Transverse colon (tissue), 4 donors: ENCODE results near the gene HSPA1B. TPM values are rescaled to one million over a fixed set of nuclear protein-coding genes. Genes with fewer than 3 reads are reported as not detected.
A peak's percentile ranks its signal among the peaks of the same experiment; 100 is the strongest.

Experiments
- DNase-seq: peaks from one replicate; pipeline ENCODE4 v3.0.0-alpha.2; 2019
- H3K27ac ChIP-seq, 4 donors: fragments of 200-600 bp; sonication (generic); 2 replicates each; pipeline ENCODE4 v1.5.1; 2016 to 2018; ENCODE audit warnings: inconsistent platforms in 4 of 4
- H3K27me3 ChIP-seq: fragments of 200-600 bp; sonication (generic); 2 replicates; pipeline ENCODE4 v1.5.1; 2017; ENCODE audit warnings: inconsistent platforms
- H3K36me3 ChIP-seq, 4 donors: fragments of 200-600 bp; sonication (generic); 2 replicates each; pipeline ENCODE4 v1.5.1; 2017 to 2019; ENCODE audit warnings: inconsistent platforms in 4 of 4
- H3K4me1 ChIP-seq, 4 donors: fragments of 200-600 bp; sonication (generic); 2 replicates each; pipeline ENCODE4 v1.5.1; 2017 to 2020; ENCODE audit warnings: inconsistent platforms in 4 of 4
- H3K4me3 ChIP-seq, 4 donors: fragments of 200-600 bp; sonication (generic); 1 replicate in 1 of 4; 2 replicates in 3 of 4; pipeline versions ENCODE4 v1.5.1 to v1.6.1; 2017 to 2019; ENCODE audit warnings: inconsistent platforms in 4 of 4
- H3K9me3 ChIP-seq, 2 donors: fragments of 200-600 bp; sonication (generic); 2 replicates each; pipeline ENCODE4 v1.5.1; 2017 to 2019; ENCODE audit warnings: inconsistent platforms in 2 of 2
- EP300 ChIP-seq: sonication (generic); formaldehyde crosslinking; IDR thresholded peaks from one replicate; pipeline ENCODE4 v1.6.1; 2017; ENCODE audit warnings: antibody characterized with exemption, low read depth
- POLR2A ChIP-seq: fragments of 450-650 bp; IDR thresholded peaks from one replicate; pipeline ENCODE4 v1.6.1; 2016; ENCODE audit warnings: antibody characterized with exemption, mild to moderate bottlenecking, moderate library complexity
- POLR2AphosphoS5 ChIP-seq, 3 donors: sonication (generic); formaldehyde crosslinking; IDR thresholded peaks; one replicate each; pipeline ENCODE4 v1.6.1; 2016; ENCODE audit warnings: antibody characterized with exemption in 3 of 3
- WGBS, 2 donors: methylation state at CpG; one replicate each; pipeline ENCODE4 v1.1.5; 2018; ENCODE audit warnings: low coverage in 1 of 2; 5-methylcytosine and 5-hydroxymethylcytosine counted together
- in situ Hi-C, 4 donors: fragments of 200-750 bp; cut with MboI; loops; one replicate each; pipeline versions ENCODE4 v1.15.0 to v1.15.1; 2017; ENCODE audit warnings: low sequenced_read_pairs in 3 of 4, low pct_ligation_motif_present in 1 of 4, low pct_unique_long_range_greater_than_20kb in 1 of 4
- intact Hi-C: fragments of 100-400 bp; cut with DNase I; formaldehyde crosslinking; loops from one replicate; pipeline ENCODE4 v1.15.1; 2023; ENCODE audit warnings: low total_unique reads
- total RNA-seq, 4 donors: library from RNA; depleted of rRNA; stranded (reverse); fragments of >200 nt; gene quantifications; one replicate each; pipeline ENCODE4 v1.1.0, GENCODE V29; 2016
- TF ChIP-seq, protein P1 (sequence below), 5 experiments: fragments of 200-600 bp in 3 of 5; fragments of 450-650 bp in 2 of 5; sonication (generic) in 3 of 5; IDR thresholded peaks; 1 replicate in 2 of 5; 2 replicates in 3 of 5; pipeline ENCODE4 v1.5.1; 2016 to 2017; ENCODE audit warnings: antibody characterized with exemption in 5 of 5, inconsistent platforms in 3 of 5, mild to moderate bottlenecking in 2 of 5, moderate library complexity in 1 of 5

The HSPA1B gene
- total RNA-seq, 4 donors from 2014 or later: 104 to 471 (median 278) TPM

DNA sequence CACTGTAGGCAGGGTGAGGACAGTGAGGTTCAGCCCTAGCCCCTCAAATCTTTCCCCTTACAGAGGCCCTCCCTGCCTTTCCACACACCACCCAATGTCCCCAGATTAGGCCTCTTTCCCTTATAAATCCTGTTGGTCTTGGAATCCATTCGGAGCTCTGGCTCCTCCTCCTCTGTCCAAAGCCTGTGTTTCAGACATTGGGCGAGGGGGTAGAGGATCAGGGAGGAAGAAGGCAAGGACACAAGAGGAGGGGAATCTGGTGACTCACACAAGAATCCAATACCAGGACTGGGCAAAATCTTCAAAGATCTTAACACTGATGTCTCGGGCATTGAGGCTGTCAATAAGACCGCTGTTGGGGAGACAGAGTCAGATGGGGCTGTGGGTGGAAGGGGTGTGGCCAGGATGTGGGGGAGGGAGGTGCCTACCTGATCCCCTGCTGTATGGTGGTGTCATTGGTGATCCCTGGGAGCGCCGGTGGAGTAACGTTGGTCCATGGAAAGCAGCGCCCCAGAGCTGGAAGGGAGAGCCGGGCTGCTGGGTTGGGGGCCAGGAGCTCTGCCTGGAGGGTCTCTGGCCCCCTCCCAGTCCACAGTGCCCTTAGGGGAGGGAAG is 43.6 kb downstream of the HSPA1B start:
- in situ Hi-C loops (no loop called here), intact Hi-C loops (no loop called here)
- no peak for DNase-seq
- TF ChIP-seq POLR2A: no peak
- TF ChIP-seq POLR2AphosphoS5 (IDR thresholded peaks at IDR 0.05): no peak
- TF ChIP-seq EP300: no peak
- TF ChIP-seq, protein P1, sequence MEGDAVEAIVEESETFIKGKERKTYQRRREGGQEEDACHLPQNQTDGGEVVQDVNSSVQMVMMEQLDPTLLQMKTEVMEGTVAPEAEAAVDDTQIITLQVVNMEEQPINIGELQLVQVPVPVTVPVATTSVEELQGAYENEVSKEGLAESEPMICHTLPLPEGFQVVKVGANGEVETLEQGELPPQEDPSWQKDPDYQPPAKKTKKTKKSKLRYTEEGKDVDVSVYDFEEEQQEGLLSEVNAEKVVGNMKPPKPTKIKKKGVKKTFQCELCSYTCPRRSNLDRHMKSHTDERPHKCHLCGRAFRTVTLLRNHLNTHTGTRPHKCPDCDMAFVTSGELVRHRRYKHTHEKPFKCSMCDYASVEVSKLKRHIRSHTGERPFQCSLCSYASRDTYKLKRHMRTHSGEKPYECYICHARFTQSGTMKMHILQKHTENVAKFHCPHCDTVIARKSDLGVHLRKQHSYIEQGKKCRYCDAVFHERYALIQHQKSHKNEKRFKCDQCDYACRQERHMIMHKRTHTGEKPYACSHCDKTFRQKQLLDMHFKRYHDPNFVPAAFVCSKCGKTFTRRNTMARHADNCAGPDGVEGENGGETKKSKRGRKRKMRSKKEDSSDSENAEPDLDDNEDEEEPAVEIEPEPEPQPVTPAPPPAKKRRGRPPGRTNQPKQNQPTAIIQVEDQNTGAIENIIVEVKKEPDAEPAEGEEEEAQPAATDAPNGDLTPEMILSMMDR (IDR thresholded peaks at IDR 0.05): no peak
- Histone ChIP-seq H3K27ac (no peak overlapping the region), H3K27me3 (no peaks in the 10 kb centered on the region), H3K4me1 (peaks cover 14 to 18% (median 16%) of the 10 kb centered on the region in 4 donors), H3K4me3 (no peak overlapping the region), H3K36me3 (peaks cover 0 to 4% (median 0%) of the 10 kb centered on the region in 4 donors), H3K9me3 (no peaks in the 10 kb centered on the region)
- WGBS, 2 donors: 53 to 64% methylated on average over 3 to 9 of the region's 9 CpGs

DNA sequence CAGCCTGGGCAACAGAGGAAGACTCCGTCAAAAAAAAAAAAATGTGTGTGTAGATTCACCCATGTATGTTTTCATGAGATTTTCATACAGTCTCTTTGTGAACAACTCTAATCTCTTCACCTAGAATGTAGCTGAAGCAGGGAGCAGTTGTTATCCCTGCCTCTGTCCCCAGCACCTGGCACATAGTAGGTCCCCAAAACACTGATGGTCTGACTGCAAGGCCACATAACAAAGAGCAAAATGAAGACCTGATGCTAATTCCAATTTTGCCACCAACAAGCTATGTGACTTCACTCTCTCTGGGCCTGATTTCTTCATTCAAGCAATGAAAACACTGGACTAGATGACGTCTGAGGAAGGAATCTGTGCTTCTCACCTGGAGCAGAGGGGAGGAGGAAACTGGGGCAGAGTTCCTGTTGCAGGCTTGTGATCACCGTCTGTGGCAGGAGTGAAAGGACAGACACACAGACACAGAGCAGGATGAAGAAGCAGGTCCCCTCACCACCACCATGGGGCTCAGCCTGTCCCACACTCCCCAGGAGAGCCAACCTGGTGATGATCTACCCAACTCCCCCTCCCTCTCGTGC is 46.6 kb downstream of the HSPA1B start:
- TF ChIP-seq POLR2A (no peak), POLR2AphosphoS5 (IDR thresholded peaks at IDR 0.05) (no peak), EP300 (no peak)
- TF ChIP-seq, protein P1 (IDR thresholded peaks at IDR 0.05): no peak
- H3K4me3 ChIP-seq: no peak overlapping the region
- no peak for DNase-seq
- peak overlapping the region; percentile 54 to 89 (median 60) for H3K27ac ChIP-seq
- intact Hi-C loops: no loop called here
- H3K27me3 ChIP-seq: no peaks in the 10 kb centered on the region
- H3K9me3 ChIP-seq: no peaks in the 10 kb centered on the region
- peaks cover 14 to 28% (median 23%) of the 10 kb centered on the region in 4 donors for H3K4me1 ChIP-seq
- WGBS, 2 donors: 56 to 83% methylated on average over 1 to 4 of the region's 4 CpGs
- H3K36me3 ChIP-seq: no peaks in the 10 kb centered on the region
- in situ Hi-C loops: no loop called here

DNA sequence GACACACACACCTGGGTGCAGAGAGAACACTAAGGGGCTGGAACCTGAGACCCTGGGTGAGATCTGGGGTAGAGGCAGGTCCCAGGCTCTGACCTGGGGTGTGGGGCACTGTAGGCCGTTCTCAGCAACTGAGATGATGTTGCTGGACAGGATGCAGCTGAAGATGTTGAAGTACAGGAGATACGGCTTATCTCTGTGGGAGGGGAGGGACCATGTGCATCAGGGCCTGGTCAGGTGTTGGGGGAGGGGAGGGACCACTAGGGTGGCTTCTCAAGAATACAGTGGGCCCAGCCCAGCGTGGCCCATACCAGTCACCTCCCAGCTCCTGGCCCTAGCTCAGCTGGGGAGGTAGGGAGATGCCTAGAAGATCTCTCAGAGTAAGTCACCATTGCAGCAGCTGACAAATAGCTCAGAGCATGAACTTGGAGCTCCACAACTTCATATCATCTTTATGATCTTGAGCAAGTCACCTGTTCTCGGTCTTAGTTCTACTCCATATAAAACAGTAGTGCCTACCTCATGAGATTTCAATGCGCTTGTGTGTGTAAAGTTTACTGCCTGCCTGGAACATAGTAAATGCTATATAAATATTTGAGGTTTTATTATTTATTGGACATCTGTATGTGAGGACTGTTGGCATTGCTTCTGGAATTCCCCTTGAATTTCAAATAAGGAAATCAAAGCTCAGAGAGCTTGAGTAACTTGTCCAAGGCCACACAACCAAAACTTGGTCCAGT is 47.5 kb downstream of the HSPA1B start:
- Histone ChIP-seq H3K9me3 (no peaks in the 10 kb centered on the region), H3K4me3 (no peak overlapping the region), H3K4me1 (peaks cover 14 to 33% (median 31%) of the 10 kb centered on the region in 4 donors), H3K27me3 (no peaks in the 10 kb centered on the region), H3K36me3 (peaks cover 0 to 4% (median 0%) of the 10 kb centered on the region in 4 donors), H3K27ac (peak overlapping the region; percentile 86 to 96 (median 92))
- WGBS, 2 donors: 53% methylated on average over 5 of the region's 5 CpGs; no CpG with 5 or more reads in 1 of the 2 donors
- intact Hi-C loops (no loop called here), in situ Hi-C loops (no loop called here)
- TF ChIP-seq EP300 (no peak), POLR2A (no peak), POLR2AphosphoS5 (IDR thresholded peaks at IDR 0.05) (no peak)
- TF ChIP-seq, protein P1 (IDR thresholded peaks at IDR 0.05): no peak
- no peak for DNase-seq

DNA sequence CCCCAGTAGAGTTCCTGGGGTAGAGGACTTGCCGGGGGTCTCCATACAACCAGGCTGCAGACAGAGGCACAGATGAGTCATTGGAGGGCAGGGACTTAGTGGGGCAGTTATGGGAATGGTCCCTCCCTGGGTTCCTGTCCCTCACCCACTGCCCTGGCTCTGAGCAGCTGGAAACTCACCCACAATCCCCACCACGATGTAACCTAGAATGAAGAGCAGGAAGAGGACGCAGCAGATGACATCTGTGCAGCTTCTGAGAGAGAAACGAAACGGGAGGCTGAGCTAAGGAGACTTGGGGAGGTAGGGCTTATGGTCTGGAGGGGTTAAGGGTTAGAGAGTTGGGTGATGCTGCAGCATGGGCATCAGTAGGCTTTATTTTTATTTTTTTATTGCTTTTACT is 48.3 kb downstream of the HSPA1B start:
- DNase-seq: no peak
- H3K4me3 ChIP-seq: peak overlapping the region in 1 of 4 donors; percentile 47
- peaks cover 14 to 36% (median 32%) of the 10 kb centered on the region in 4 donors for H3K4me1 ChIP-seq
- H3K9me3 ChIP-seq: no peaks in the 10 kb centered on the region
- TF ChIP-seq EP300: no peak
- 51% methylated on average over 5 of the region's 5 CpGs; no CpG with 5 or more reads in 1 of the 2 donors for WGBS, 2 donors
- peaks cover 0 to 8% (median 2%) of the 10 kb centered on the region in 4 donors for H3K36me3 ChIP-seq
- in situ Hi-C loops: no loop called here
- no peaks in the 10 kb centered on the region for H3K27me3 ChIP-seq
- intact Hi-C loops: no loop called here
- peak overlapping the region; percentile 86 to 96 (median 92) for H3K27ac ChIP-seq
